GM21528 (cell line): Measurements from ENCODE around the gene PCED1B.
"Not testable (repeated sequence)": the region's sequence is repeated elsewhere in the genome, so short reads cannot be mapped to it uniquely, and the experiment has no call there.

ENCODE experiments used
- ATAC-seq: cut with Tn5 transposase; IDR thresholded peaks from one replicate; pipeline ENCODE4 v1.9.1; 2021; ENCODE audit warnings: mild to moderate bottlenecking, moderate library complexity; ENCODE audit not compliant: unreplicated experiment, low FRiP score

PCED1B gene

DNA sequence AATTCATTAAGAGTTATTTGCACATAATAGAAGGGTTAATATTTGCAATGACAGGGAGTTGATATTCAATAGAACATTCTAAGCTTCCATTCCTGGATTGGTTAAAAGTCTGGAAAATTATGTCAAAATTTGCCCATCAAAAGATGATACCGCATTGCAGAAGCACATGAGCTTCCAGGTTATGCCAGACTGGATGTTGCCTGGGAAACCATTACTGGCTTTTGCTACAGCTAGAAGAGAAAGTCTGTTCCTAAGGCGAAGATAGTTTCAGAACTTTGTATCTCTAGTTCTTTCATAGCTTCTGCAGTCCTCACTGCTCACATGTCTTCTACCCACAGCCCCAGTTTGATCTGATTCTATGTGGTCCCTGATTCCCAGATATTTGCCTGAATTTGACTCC is 122.8 kb downstream of the PCED1B start:
- ATAC-seq: no peak

- ATAC-seq: no peak
Observed at GRCh38 chr12:47205532-47206449, 126.4 kb downstream of the PCED1B start.

DNA sequence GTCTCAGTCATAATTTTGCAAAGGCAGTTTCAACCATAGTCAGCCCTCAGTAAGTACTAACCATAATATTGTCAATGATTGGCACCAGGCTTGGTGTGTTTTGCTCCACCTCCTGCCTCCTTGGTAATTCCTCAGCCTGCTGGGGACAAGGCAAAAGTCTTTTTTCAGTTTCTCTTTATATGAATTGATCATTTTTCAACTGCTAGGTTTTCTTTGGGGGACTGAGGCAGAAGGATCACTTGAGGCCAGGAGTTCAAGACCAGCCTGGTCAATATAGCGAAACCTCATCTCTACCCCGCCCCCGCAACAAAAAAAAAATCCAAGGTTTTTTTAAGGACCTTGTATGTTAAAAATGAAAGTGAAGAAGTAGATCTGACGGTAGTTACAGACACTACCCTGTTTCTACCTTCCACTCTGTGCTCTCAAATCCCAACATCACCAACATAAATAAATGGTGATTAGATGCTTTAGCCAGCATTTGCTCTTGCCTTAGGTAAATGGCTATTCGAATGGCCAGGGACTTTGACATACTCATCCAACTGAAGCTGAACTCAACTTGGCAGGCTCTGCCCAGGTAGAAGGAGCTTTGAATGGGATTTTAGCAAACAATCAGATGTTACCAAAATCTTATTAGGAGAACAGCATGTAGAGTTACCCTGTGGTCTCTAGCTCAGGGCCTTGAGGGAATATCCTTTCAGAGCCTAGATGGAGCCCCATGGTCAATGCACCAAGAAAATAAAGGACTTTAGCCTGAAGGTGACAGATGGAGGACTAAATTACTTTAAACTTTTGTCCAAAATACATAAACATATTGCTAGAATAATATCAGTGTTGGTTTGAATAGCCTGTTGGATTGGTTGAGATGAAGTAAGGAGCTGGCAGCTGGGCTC is 127.3 kb downstream of the PCED1B start:
- ATAC-seq: no peak

- peak; percentile 67 for ATAC-seq
Observed at GRCh38 chr12:47207340-47207717, 127.9 kb downstream of the PCED1B start.

- ATAC-seq: peak; percentile 82
Observed at GRCh38 chr12:47207829-47208248, 128.4 kb downstream of the PCED1B start.

DNA sequence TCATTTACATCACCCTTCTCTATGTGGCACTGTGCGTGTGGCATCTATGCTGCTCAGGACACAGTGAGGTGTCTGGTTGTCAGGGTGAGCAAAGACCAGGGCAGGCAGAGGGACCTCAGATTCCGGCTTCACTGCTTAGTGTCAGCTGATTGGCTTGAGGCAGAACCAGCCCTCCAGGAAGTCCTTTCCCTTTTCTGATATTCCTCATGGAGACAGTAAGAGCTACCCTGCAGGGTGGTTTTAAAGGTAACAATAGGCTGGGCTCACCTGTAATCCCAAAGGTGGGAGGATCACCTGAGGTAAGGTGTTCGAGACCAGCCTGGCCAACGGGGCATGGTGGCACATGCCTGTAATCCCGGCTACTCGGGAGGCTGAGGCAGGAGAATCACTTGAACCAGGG is 129.6 kb downstream of the PCED1B start:
- ATAC-seq: no peak

- no peak for ATAC-seq
Observed at GRCh38 chr12:47210776-47211175, 131.4 kb downstream of the PCED1B start.

GRCh38 chr12:47212701-47213039 is 133.2 kb downstream of the PCED1B start:
- no peak for ATAC-seq

GRCh38 chr12:47213396-47213795 is 134.0 kb downstream of the PCED1B start:
- ATAC-seq: no peak

- no peak for ATAC-seq
Observed at GRCh38 chr12:47214001-47214619, 134.7 kb downstream of the PCED1B start.

GRCh38 chr12:47214771-47215170 is 135.3 kb downstream of the PCED1B start:
- ATAC-seq: no peak

DNA sequence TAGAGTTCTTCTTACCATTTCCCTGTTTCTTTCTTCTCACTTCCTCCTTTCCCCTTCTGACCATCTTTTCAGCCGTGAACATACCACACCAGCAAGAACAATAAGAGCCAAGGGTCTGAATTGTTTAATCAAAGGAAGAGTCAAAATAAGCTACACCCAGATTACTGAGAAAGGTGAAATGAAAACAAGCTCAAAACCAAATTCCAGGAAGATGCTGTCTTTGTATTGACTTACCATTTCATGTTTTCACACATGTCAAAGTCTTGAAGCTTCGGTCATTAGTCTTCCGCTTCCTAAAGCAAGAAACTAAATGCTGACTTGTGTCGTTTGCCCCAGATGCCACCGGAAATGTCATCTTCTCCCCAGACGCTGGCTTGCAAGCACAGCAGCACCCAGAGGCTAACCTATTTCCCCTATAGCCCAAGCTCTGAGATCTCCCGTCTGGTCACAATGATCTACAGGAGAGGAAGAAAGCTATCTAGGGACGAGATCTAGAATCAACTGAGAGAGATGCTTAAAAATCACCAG is 136.8 kb downstream of the PCED1B start:
- ATAC-seq: peak; percentile 80

DNA sequence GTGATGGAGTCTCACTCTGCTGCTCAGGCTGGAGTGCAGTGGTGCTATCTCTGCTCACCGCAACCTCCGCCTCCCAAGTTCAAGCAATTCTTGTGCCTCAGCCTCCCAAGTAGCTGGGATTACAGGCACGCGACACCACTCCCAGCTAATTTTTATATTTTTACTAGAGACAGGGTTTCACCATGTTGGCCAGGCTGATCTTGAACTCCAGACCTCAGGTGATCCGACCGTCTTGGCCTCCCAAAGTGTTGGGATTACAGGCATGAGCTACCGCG is 138.1 kb downstream of the PCED1B start:
- ATAC-seq: not testable (repeated sequence)

DNA sequence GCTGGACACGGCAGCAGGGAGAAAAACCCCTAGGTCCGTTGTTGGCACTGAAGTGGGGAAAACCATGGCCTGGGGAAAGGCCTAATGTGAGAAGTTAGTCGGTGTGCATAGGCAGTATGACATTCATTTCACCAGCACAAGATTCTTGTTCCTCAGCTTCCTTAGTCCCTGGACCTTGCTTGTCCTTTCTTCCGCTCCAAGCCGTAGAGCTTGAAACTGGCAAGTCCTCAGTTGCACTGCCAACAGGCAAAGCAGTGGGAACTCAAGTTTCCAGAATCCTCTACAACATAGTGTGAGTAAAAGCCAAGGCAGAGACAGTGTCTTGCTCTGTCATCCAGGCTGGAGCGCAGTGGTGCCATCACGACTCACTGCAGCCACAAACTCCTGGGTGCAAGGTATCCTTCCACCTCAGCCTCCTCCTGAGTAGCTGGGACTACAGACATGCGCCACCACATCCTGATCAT is 138.8 kb downstream of the PCED1B start:
- ATAC-seq: no peak

GRCh38 chr12:47219243-47219642 is 139.8 kb downstream of the PCED1B start:
- ATAC-seq: no peak

- no peak for ATAC-seq
Observed at GRCh38 chr12:47221256-47222023, 142.0 kb downstream of the PCED1B start.

DNA sequence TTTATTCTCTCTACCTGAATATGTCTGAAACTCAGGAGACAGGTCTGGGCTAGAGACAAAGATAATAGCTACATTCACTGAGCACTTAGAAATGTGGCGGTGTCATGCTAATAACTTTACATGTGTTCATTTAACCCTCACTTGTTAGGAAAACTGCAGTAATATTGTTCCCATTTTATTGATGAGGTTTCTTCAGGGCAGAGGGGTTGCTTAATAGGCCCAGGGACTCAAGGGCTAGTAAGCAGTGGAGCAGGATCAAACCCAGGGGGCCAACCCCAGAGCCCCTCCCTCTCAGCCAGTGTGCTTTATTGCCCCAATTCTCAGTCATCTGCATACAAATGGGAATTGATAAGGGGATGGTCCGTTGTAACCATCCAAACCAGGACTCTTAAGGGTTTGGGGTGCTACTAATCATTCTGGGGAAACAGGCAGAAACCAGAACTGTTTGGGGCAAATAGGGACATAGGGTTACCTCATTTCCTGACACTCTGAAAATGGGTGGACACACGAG is 143.2 kb downstream of the PCED1B start:
- ATAC-seq: no peak

GRCh38 chr12:47223031-47223847 is 143.8 kb downstream of the PCED1B start:
- no peak for ATAC-seq

GRCh38 chr12:47223848-47224213 is 144.4 kb downstream of the PCED1B start:
- no peak for ATAC-seq
